Measurements from ENCODE around the gene SLC44A4.
"Not testable (repeated sequence)": the region's sequence is repeated elsewhere in the genome, so short reads cannot be mapped to it uniquely, and the experiment has no call there.

The SLC44A4 gene

GRCh38 chr6:31908791-31909190, 30.0 kb upstream of the SLC44A4 start:
- H3K9me3 ChIP-seq (ENCODE audit: insufficient read depth, low read length): no peaks in the 10 kb centered on the region
- H3K79me2 ChIP-seq (ENCODE audit: low read length): no peaks in the 10 kb centered on the region
- H3K4me1 ChIP-seq (ENCODE audit: low read length): peaks cover 27% of the 10 kb centered on the region
- H3K27ac ChIP-seq (ENCODE audit: low read length): no peak overlapping the region
- no peak for TF ChIP-seq CTCF (IDR thresholded peaks at IDR 0.05; ENCODE audit: low read depth, low read length)
- no peak for TF ChIP-seq EZH2phosphoT487 (IDR thresholded peaks at IDR 0.05; ENCODE audit: low read depth)
- H3K27me3 ChIP-seq (ENCODE audit: low read depth, low read length): peaks cover 9% of the 10 kb centered on the region; the same call in 1 of the 2 replicates
- H3K36me3 ChIP-seq (replicated peaks; ENCODE audit: low read depth, low read length): no peaks in the 10 kb centered on the region
- H3K4me2 ChIP-seq (ENCODE audit: low read length): peak overlapping the region; percentile 14
- no peak overlapping the region for H2AFZ ChIP-seq (ENCODE audit: low read depth, low read length)
- H3K9ac ChIP-seq (ENCODE audit: low read length): no peak overlapping the region
- H4K20me1 ChIP-seq (ENCODE audit: insufficient read depth, low read length): no peaks in the 10 kb centered on the region
- no peak overlapping the region for H3K4me3 ChIP-seq (ENCODE audit: low read length)

- H3K9me3 ChIP-seq (ENCODE audit: insufficient read depth, low read length); H2AFZ ChIP-seq (ENCODE audit: low read depth, low read length); H3K27ac ChIP-seq (ENCODE audit: low read length); H3K27me3 ChIP-seq (ENCODE audit: low read depth, low read length); H4K20me1 ChIP-seq (ENCODE audit: insufficient read depth, low read length); H3K36me3 ChIP-seq (replicated peaks; ENCODE audit: low read depth, low read length); H3K79me2 ChIP-seq (ENCODE audit: low read length); H3K4me2 ChIP-seq (ENCODE audit: low read length); H3K4me3 ChIP-seq (ENCODE audit: low read length); H3K9ac ChIP-seq (ENCODE audit: low read length): not testable (repeated sequence)
- H3K4me1 ChIP-seq (ENCODE audit: low read length): peaks cover 27% of the 10 kb centered on the region
Observed at GRCh38 chr6:31908255-31908654, 29.5 kb upstream of the SLC44A4 start.

GRCh38 chr6:31907158-31907813, 28.5 kb upstream of the SLC44A4 start:
- no peak overlapping the region for H2AFZ ChIP-seq (ENCODE audit: low read depth, low read length)
- no peak overlapping the region for H3K4me3 ChIP-seq (ENCODE audit: low read length)
- no peaks in the 10 kb centered on the region for H3K36me3 ChIP-seq (replicated peaks; ENCODE audit: low read depth, low read length)
- no peak for TF ChIP-seq EZH2phosphoT487 (IDR thresholded peaks at IDR 0.05; ENCODE audit: low read depth)
- H3K4me1 ChIP-seq (ENCODE audit: low read length): peaks cover 33% of the 10 kb centered on the region
- H3K79me2 ChIP-seq (ENCODE audit: low read length): no peaks in the 10 kb centered on the region
- H4K20me1 ChIP-seq (ENCODE audit: insufficient read depth, low read length): no peaks in the 10 kb centered on the region
- no peak overlapping the region for H3K4me2 ChIP-seq (ENCODE audit: low read length)
- peaks cover 9% of the 10 kb centered on the region; the same call in 1 of the 2 replicates for H3K27me3 ChIP-seq (ENCODE audit: low read depth, low read length)
- H3K9ac ChIP-seq (ENCODE audit: low read length): no peak overlapping the region
- H3K9me3 ChIP-seq (ENCODE audit: insufficient read depth, low read length): no peaks in the 10 kb centered on the region
- H3K27ac ChIP-seq (ENCODE audit: low read length): no peak overlapping the region

- H3K4me2 ChIP-seq (ENCODE audit: low read length); H3K9me3 ChIP-seq (ENCODE audit: insufficient read depth, low read length); H3K9ac ChIP-seq (ENCODE audit: low read length); H4K20me1 ChIP-seq (ENCODE audit: insufficient read depth, low read length); H2AFZ ChIP-seq (ENCODE audit: low read depth, low read length); H3K27me3 ChIP-seq (ENCODE audit: low read depth, low read length); H3K36me3 ChIP-seq (replicated peaks; ENCODE audit: low read depth, low read length); H3K27ac ChIP-seq (ENCODE audit: low read length); H3K4me3 ChIP-seq (ENCODE audit: low read length); H3K79me2 ChIP-seq (ENCODE audit: low read length): not testable (repeated sequence)
- peaks cover 28% of the 10 kb centered on the region for H3K4me1 ChIP-seq (ENCODE audit: low read length)
Observed at GRCh38 chr6:31906727-31907126, 27.9 kb upstream of the SLC44A4 start.

GRCh38 chr6:31906122-31906521, 27.3 kb upstream of the SLC44A4 start:
- Histone ChIP-seq H2AFZ (ENCODE audit: low read depth, low read length) (no peak overlapping the region), H3K9me3 (ENCODE audit: insufficient read depth, low read length) (no peaks in the 10 kb centered on the region), H3K4me1 (ENCODE audit: low read length) (peaks cover 25% of the 10 kb centered on the region), H3K79me2 (ENCODE audit: low read length) (no peaks in the 10 kb centered on the region), H3K9ac (ENCODE audit: low read length) (no peak overlapping the region), H3K27me3 (ENCODE audit: low read depth, low read length) (peaks cover 9% of the 10 kb centered on the region; the same call in 1 of the 2 replicates), H3K27ac (ENCODE audit: low read length) (no peak overlapping the region), H3K4me2 (ENCODE audit: low read length) (no peak overlapping the region), H3K4me3 (ENCODE audit: low read length) (no peak overlapping the region), H3K36me3 (replicated peaks; ENCODE audit: low read depth, low read length) (no peaks in the 10 kb centered on the region), H4K20me1 (ENCODE audit: insufficient read depth, low read length) (no peaks in the 10 kb centered on the region)
- TF ChIP-seq CTCF (IDR thresholded peaks at IDR 0.05; ENCODE audit: low read depth, low read length) (no peak), EZH2phosphoT487 (IDR thresholded peaks at IDR 0.05; ENCODE audit: low read depth) (no peak)

All from OCI-LY3 (cell line).